LHCN-M2 (cell line): ENCODE measurements around the gene ASGR1. TPM values are rescaled to one million over a fixed set of nuclear protein-coding genes. Genes with fewer than 3 reads are reported as not detected.

Experiments used
- DNase-seq: peaks from one replicate; pipeline ENCODE4 v3.0.0-alpha.2; 2012; ENCODE audit warnings: low read depth
- total RNA-seq: library from RNA; depleted of rRNA; stranded (reverse); fragments of >200 nt; gene quantifications from 2 replicates; pipeline ENCODE4 v1.2.3, GENCODE V29; 2014; rRNA removed

ASGR1 gene
- total RNA-seq, 1 experiment from 2014 or later: 0.29 TPM

- DNase-seq: no peak
Measured at GRCh38 chr17:7123844-7124243, 55.3 kb downstream of the ASGR1 start.

Other genes starting within 250 kb of the ASGR1 start
- not detected in 2 replicates for gene ALOX12, start 183.3 kb downstream of the ASGR1 start, total RNA-seq
- 161 and 204 TPM in 2 replicates for gene RNASEK, start 166.7 kb downstream of the ASGR1 start, total RNA-seq
- not detected in 2 replicates for gene BCL6B, start 156.3 kb downstream of the ASGR1 start, total RNA-seq
- 0.63 TPM in 1 of 2 replicates, not detected in the other for gene SLC16A13, start 143.4 kb downstream of the ASGR1 start, total RNA-seq
- 0.11 TPM in 1 of 2 replicates, not detected in the other for gene SLC16A11, start 135.3 kb downstream of the ASGR1 start, total RNA-seq
- gene CLEC10A, start 99.1 kb downstream of the ASGR1 start, total RNA-seq: not detected in 2 replicates
- not detected in 2 replicates for gene ASGR2, start 64.5 kb downstream of the ASGR1 start, total RNA-seq
- gene DLG4, start 40.5 kb upstream of the ASGR1 start, total RNA-seq: 16.6 and 17.3 TPM in 2 replicates
- gene ACADVL, start 40.6 kb upstream of the ASGR1 start, total RNA-seq: 485 and 564 TPM in 2 replicates
- gene DVL2, start 55.1 kb upstream of the ASGR1 start, total RNA-seq: 64.8 and 71.4 TPM in 2 replicates
- 54.7 and 56.4 TPM in 2 replicates for gene PHF23, start 60.1 kb upstream of the ASGR1 start, total RNA-seq
- 161 and 171 TPM in 2 replicates for gene GABARAP, start 63.1 kb upstream of the ASGR1 start, total RNA-seq
- gene CTDNEP1, start 72.4 kb upstream of the ASGR1 start, total RNA-seq: 59.1 and 65.5 TPM in 2 replicates
- 52.6 and 58.2 TPM in 2 replicates for gene ELP5, start 72.8 kb upstream of the ASGR1 start, total RNA-seq
- gene CLDN7, start 83.1 kb upstream of the ASGR1 start, total RNA-seq: not detected in 2 replicates
- gene SLC2A4, start 102.3 kb upstream of the ASGR1 start, total RNA-seq: 0.11 TPM in 1 of 2 replicates, not detected in the other
- gene YBX2, start 115.3 kb upstream of the ASGR1 start, total RNA-seq: not detected in 2 replicates
- 968 and 1,043 TPM in 2 replicates for gene EIF5A, start 128.3 kb upstream of the ASGR1 start, total RNA-seq
- 98.7 and 119 TPM in 2 replicates for gene GPS2, start 136.0 kb upstream of the ASGR1 start, total RNA-seq
- 15.1 and 15.7 TPM in 2 replicates for gene NEURL4, start 150.0 kb upstream of the ASGR1 start, total RNA-seq
- gene ACAP1, start 157.2 kb upstream of the ASGR1 start, total RNA-seq: 1.5 TPM in 1 of 2 replicates, not detected in the other
- gene KCTD11, start 172.8 kb upstream of the ASGR1 start, total RNA-seq: 8.3 and 9.0 TPM in 2 replicates
- gene TMEM95, start 175.8 kb upstream of the ASGR1 start, total RNA-seq: not detected in 2 replicates
- gene TNK1, start 201.7 kb upstream of the ASGR1 start, total RNA-seq: 0.06 TPM in 1 of 2 replicates, not detected in the other
- gene PLSCR3, start 215.2 kb upstream of the ASGR1 start, total RNA-seq: 38.1 and 54.4 TPM in 2 replicates
- 65.1 and 88.9 TPM in 2 replicates for gene TMEM256, start 224.7 kb upstream of the ASGR1 start, total RNA-seq
- 7.6 and 8.3 TPM in 2 replicates for gene NLGN2, start 228.5 kb upstream of the ASGR1 start, total RNA-seq
- not detected in 2 replicates for gene SPEM1, start 241.0 kb upstream of the ASGR1 start, total RNA-seq
- not detected in 2 replicates for gene SPEM2, start 246.2 kb upstream of the ASGR1 start, total RNA-seq
- gene SPEM3, start 249.5 kb upstream of the ASGR1 start, total RNA-seq: not detected in 2 replicates